SIG-M5 treated with dmso at 0.1 percent for 504 hours (cell line): Measurements from ENCODE around the gene PLEKHA7.

ENCODE experiments used
- DNase-seq: peaks from one replicate; lab custom pipeline; 2025; ENCODE audit not compliant: unreplicated experiment; lab: John Stamatoyannopoulos, UW

The PLEKHA7 gene

GRCh38 chr11:16744128-16744725, 270.0 kb downstream of the PLEKHA7 start:
- DNase-seq: no peak

GRCh38 chr11:16743478-16743877, 270.7 kb downstream of the PLEKHA7 start:
- DNase-seq: no peak

GRCh38 chr11:16741473-16741872, 272.7 kb downstream of the PLEKHA7 start:
- no peak for DNase-seq

GRCh38 chr11:16738947-16739815, 275.0 kb downstream of the PLEKHA7 start:
- peak; percentile 25 for DNase-seq

- DNase-seq: peak; percentile 95
Observed at GRCh38 chr11:16738193-16738946, 275.8 kb downstream of the PLEKHA7 start, which contains the start of gene C11orf58. C11orf58 (plus strand) TSS chr11:16738647; CDS start chr11:16738779, 132 bp downstream.

- DNase-seq: no peak
Observed at GRCh38 chr11:16737818-16738192, 276.4 kb downstream of the PLEKHA7 start.
